Gastroesophageal sphincter (tissue), 4 donors: Measurements from ENCODE around the gene SLCO4C1. TPM values are rescaled to one million over a fixed set of nuclear protein-coding genes. Genes with fewer than 3 reads are reported as not detected.

Source experiments
- ATAC-seq: fragments of 150-250 bp; one replicate; pipeline ENCODE4 v1.9.1; 2016; ENCODE audit warnings: mild to moderate bottlenecking, moderate library complexity
- H3K27ac ChIP-seq, 4 donors: fragments of 200-600 bp; sonication (generic) in 3 of 4; 1 replicate in 3 of 4; 2 replicates in 1 of 4; pipeline ENCODE4 v1.5.1; 2016 to 2019
- H3K27me3 ChIP-seq: fragments of 200-600 bp; sonication (generic); one replicate; pipeline ENCODE4 v1.5.1; 2019
- H3K36me3 ChIP-seq, 2 donors: fragments of 200-600 bp; sonication (generic); one replicate each; pipeline ENCODE4 v1.5.1; 2019; ENCODE audit warnings: control low read depth in 1 of 2
- H3K4me1 ChIP-seq, 3 donors: fragments of 200-600 bp; sonication (generic); 1 replicate in 2 of 3; 2 replicates in 1 of 3; pipeline ENCODE4 v1.5.1; 2016 to 2019; ENCODE audit warnings: control low read depth in 2 of 3
- H3K4me3 ChIP-seq, 2 donors: fragments of 200-600 bp; sonication (generic); one replicate each; pipeline ENCODE4 v1.5.1; 2019; ENCODE audit warnings: mild to moderate bottlenecking in 1 of 2, moderate library complexity in 1 of 2
- H3K9me3 ChIP-seq, 3 donors: fragments of 200-600 bp; sonication (generic); one replicate each; pipeline ENCODE4 v1.5.1; 2017 to 2019; ENCODE audit warnings: control low read depth in 2 of 3
- CTCF ChIP-seq, 4 experiments: fragments of 200-600 bp in 2 of 4; fragments of 450-650 bp in 2 of 4; sonication (generic) in 1 of 4; IDR thresholded peaks; one replicate each; pipeline ENCODE4 v1.5.1; 2017 to 2019; ENCODE audit warnings: antibody characterized with exemption in 4 of 4, mild to moderate bottlenecking in 2 of 4, moderate library complexity in 2 of 4
- EP300 ChIP-seq: sonication (generic); formaldehyde crosslinking; IDR thresholded peaks from one replicate; pipeline ENCODE4 v1.6.1; 2017; ENCODE audit warnings: antibody characterized with exemption, mild to moderate bottlenecking
- POLR2A ChIP-seq, 2 donors: fragments of 450-650 bp; IDR thresholded peaks; one replicate each; pipeline ENCODE4 v1.6.1; 2017; ENCODE audit warnings: antibody characterized with exemption in 2 of 2, mild to moderate bottlenecking in 2 of 2, moderate library complexity in 1 of 2
- POLR2AphosphoS5 ChIP-seq: sonication (generic); formaldehyde crosslinking; IDR thresholded peaks from one replicate; pipeline ENCODE4 v1.6.1; 2017; ENCODE audit warnings: antibody characterized with exemption
- WGBS, 2 donors: methylation state at CpG; one replicate each; pipeline ENCODE4 v1.1.5; 2018; ENCODE audit warnings: low coverage in 1 of 2; 5-methylcytosine and 5-hydroxymethylcytosine counted together
- total RNA-seq, 4 donors: library from RNA; depleted of rRNA; stranded (reverse); fragments of >200 nt; gene quantifications; one replicate each; pipeline ENCODE4 v1.1.0, GENCODE V29; 2016

The SLCO4C1 gene
- total RNA-seq, 4 donors from 2014 or later = 0.12 TPM; not detected in 3

GRCh38 chr5:102270036-102270435 is 26.0 kb downstream of the SLCO4C1 start:
- Histone ChIP-seq H3K4me1 (no peaks in the 10 kb centered on the region), H3K27ac (no peak overlapping the region), H3K4me3 (no peak overlapping the region), H3K27me3 (no peaks in the 10 kb centered on the region), H3K36me3 (no peaks in the 10 kb centered on the region), H3K9me3 (peaks cover 0 to 23% (median 0%) of the 10 kb centered on the region in 3 donors)
- no peak for ATAC-seq
- TF ChIP-seq POLR2A (IDR thresholded peaks at IDR 0.05) = no peak
- no peak for TF ChIP-seq EP300
- no peak for TF ChIP-seq CTCF (IDR thresholded peaks at IDR 0.05)
- no peak for TF ChIP-seq POLR2AphosphoS5

GRCh38 chr5:102262688-102263087 is 33.4 kb downstream of the SLCO4C1 start:
- Histone ChIP-seq H3K27me3 (no peaks in the 10 kb centered on the region), H3K4me1 (no peaks in the 10 kb centered on the region), H3K36me3 (no peaks in the 10 kb centered on the region), H3K4me3 (no peak overlapping the region), H3K27ac (no peak overlapping the region), H3K9me3 (peaks cover 0 to 3% (median 0%) of the 10 kb centered on the region in 3 donors)
- ATAC-seq = no peak
- no peak for TF ChIP-seq EP300
- no peak for TF ChIP-seq POLR2AphosphoS5
- WGBS, 2 donors = 72 to 86% methylated on average over 2 of the region's 2 CpGs

DNA sequence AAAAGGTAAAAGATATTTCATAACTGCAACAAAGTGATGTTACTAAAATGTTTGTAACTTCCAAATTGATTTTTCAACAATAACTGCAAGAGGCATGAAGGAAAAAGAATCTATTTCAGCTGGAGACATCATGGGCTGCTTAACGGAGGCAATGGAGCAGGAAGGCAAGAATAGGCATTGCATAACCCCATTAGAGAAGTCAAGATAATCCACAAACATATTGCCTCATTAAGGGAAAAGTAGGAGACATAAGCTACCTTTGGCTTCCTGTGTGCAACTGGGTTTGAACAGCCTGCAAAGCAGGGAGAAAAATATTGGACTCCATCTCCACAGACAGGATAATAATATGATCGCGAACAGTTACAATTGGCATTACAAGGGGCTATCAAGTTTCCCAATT is 46.7 kb downstream of the SLCO4C1 start:
- Histone ChIP-seq H3K4me1 (no peaks in the 10 kb centered on the region), H3K27me3 (no peaks in the 10 kb centered on the region), H3K27ac (no peak overlapping the region), H3K9me3 (no peaks in the 10 kb centered on the region), H3K36me3 (no peaks in the 10 kb centered on the region), H3K4me3 (no peak overlapping the region)
- TF ChIP-seq CTCF (IDR thresholded peaks at IDR 0.05) (no peak), EP300 (no peak), POLR2AphosphoS5 (no peak), POLR2A (IDR thresholded peaks at IDR 0.05) (no peak)
- 84 to 93% methylated on average over 3 of the region's 3 CpGs for WGBS, 2 donors
- ATAC-seq = no peak

DNA sequence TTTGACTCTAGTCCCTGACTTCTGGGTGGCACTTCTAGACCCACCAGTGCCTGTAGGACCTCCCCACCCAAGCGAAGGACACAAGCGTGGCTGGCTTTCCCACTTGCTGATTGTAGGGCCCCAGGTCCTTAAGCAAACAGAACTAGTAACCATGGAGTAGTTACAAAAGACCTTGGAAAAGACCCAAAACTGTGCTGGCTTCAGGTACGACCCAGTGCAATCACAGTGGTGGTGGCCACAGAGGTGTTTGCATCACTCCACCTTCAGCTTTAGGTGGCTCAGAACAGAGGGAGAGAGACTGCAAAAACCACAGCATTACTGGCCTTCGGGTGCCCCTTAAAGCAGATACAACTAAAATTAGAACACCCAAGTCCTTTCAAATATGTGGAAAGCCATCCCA is 52.9 kb downstream of the SLCO4C1 start:
- H3K4me1 ChIP-seq = no peaks in the 10 kb centered on the region
- no peaks in the 10 kb centered on the region for H3K36me3 ChIP-seq
- H3K9me3 ChIP-seq = no peaks in the 10 kb centered on the region
- no peaks in the 10 kb centered on the region for H3K27me3 ChIP-seq
- 90 to 95% methylated on average over 2 of the region's 4 CpGs for WGBS, 2 donors
- H3K4me3 ChIP-seq = no peak overlapping the region
- ATAC-seq = no peak
- H3K27ac ChIP-seq = no peak overlapping the region
- TF ChIP-seq POLR2A (IDR thresholded peaks at IDR 0.05) = no peak
- no peak for TF ChIP-seq EP300
- TF ChIP-seq CTCF (IDR thresholded peaks at IDR 0.05) = no peak
- TF ChIP-seq POLR2AphosphoS5 = no peak

DNA sequence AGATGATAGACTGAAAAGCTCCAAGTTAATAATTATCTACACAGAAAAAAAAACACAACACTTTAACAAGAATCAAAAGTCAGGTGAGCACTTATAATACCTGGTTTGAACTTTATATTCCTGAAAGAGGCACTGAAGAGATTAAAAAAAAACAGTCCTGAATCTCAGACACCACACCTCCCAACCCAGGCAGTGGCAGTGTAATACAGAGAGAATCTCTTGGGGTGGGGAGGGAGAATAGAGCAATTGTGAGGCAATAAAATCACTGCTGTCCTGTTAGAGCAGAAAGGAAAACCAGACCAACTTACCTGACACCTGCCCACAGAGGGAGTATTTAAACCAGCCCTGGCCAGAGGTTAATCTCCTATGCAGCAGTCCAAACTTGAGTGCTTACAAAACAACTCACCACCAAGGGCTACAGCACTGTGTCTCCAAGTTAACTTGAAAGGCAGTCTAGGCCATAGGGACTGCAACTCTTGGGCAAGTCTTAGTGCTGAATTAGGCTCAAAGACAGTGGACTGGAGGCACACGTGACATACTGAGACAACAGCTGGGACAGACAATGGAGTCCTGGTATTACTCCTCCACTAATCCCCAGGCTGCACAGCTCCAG is 54.2 kb downstream of the SLCO4C1 start:
- Histone ChIP-seq H3K9me3 (no peaks in the 10 kb centered on the region), H3K4me1 (no peaks in the 10 kb centered on the region), H3K27ac (no peak overlapping the region), H3K27me3 (no peaks in the 10 kb centered on the region), H3K36me3 (no peaks in the 10 kb centered on the region), H3K4me3 (no peak overlapping the region)
- WGBS, 2 donors = 86% methylated on average over 1 of the region's 1 CpG; no CpG with 5 or more reads in 1 of the 2 donors
- no peak for ATAC-seq
- TF ChIP-seq CTCF (IDR thresholded peaks at IDR 0.05) (no peak), EP300 (no peak), POLR2AphosphoS5 (no peak), POLR2A (IDR thresholded peaks at IDR 0.05) (no peak)
